SHP77 (cell line): ENCODE measurements around the gene XIRP2.
"Not testable (repeated sequence)": the region's sequence is repeated elsewhere in the genome, so short reads cannot be mapped to it uniquely, and the experiment has no call there.

Experiments
- DNase-seq, 2 experiments: peaks; one replicate each; lab custom pipeline; 2025; lab: John Stamatoyannopoulos, UW

Gene XIRP2

DNA sequence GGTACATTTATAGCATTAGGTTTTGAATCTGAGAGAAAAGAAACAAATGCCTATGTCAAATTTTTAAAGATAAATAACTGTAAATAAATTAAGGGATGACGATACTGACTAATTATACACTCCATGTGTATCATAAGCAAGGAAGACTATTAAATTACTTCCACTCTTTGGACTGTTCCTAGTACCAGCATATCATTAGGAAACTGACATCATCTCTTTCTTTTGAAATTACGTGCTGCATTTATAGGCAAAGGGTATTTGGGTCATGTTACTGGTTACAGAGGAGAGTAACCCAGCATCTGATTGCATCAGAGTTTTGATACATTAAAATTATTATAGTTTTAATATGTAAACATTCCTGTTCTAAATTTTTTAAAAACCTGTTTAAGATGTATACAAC, 309.7 kb downstream of the XIRP2 start:
- DNase-seq: no peak

DNA sequence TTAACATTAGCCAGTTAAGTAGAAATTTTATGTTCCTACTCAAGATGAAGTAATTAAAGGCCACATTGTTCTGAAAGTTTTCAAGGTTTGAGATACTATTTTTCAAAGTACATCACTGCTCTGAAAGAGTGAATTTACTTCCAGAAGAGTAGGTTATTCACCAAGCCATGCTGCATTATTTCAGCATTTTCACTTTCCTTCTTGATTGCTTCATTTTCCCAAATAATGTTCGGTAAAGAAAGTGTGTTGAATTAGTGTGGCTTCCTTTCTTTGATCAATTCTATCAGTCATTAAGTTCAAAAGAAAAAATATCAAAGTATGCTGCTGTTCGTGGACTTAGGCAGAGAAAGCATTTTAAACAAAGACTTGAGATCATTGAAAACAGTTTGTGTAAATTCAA, 310.3 kb downstream of the XIRP2 start:
- DNase-seq: no peak

DNA sequence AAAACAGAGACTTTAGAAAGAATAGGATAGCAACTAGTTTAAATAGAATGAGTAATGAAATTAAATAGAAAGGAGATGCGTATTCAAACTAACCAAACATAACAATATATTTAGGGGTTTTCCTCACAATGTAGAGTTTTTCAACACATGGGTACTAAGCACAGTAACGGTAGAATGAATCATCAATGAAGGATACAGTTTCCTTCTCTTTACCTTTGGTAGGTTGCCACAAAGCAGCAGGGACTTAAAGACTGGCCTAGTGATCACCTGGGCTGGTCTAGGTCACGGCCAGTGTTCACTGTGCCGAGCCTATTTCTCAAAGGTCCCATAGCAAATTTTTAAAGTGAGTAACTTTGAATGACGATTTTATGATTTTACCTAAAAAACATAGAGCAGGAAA, 311.7 kb downstream of the XIRP2 start:
- DNase-seq: no peak

DNA sequence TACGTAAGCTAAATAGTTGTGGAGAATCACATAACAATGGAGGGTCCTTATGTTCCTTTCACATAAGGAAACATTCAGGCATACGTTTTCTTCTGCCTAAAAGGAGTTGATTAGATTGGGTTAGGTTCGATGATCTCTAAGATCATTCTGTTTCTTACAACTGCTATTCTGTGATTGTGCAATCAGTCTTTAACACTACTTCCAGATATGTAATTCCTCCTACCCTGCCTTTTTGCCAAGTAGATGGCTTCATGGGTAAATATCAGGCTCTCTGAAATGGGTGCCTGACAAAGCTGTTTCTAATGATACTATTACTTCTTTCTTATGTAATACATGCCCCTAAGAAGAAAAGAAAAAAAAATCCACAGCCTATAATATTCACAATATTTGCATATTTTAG, 321.5 kb downstream of the XIRP2 start:
- DNase-seq: no peak

DNA sequence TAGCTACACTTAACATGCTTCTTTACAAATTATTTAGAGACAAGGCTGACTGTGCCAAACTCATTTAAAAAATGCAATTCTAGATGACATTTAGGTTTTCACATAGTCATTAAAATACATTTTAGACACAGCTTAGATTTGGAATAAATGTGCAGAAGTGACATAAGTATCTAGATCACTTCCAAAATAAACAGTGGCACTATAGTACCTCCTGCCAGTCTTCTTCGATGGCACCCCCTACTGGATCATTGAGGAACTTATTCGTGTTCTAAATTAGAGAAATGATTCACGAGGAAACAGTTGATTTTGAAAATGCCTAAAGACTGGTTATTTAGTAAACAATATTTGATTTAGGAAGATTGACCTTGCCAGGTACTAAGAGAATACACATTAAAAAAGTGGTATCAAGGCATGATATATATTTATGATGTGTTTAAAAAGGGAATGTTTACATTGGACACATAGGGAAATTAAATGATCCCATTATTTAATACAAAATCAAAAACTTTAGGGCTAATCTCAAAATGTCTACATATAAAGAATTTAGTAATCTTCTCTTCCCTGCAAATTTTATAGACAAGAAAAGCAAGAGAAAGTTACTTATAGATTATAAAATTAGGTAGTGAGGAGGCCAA, 323.9 kb downstream of the XIRP2 start:
- DNase-seq: peak; percentile 15 to 22

DNA sequence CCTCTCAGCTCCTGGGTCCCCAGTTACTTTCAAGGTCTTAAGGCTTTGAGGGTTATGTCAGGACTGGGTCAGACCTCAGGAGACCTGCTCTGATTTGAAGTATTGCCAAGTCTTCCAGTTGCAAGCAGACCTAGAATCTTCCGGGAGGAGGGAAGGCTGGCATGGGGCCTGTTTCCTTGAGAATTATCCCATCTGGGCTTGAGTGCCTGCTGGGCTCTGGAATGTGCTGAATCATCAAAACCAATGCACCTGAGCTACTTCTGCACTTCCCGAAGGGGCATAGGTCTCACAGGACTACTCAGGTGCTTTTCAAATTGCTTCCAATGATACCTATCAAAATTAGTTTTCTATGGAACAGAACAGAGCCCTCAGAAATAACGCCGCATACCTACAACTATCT, 327.3 kb downstream of the XIRP2 start:
- no peak for DNase-seq

DNA sequence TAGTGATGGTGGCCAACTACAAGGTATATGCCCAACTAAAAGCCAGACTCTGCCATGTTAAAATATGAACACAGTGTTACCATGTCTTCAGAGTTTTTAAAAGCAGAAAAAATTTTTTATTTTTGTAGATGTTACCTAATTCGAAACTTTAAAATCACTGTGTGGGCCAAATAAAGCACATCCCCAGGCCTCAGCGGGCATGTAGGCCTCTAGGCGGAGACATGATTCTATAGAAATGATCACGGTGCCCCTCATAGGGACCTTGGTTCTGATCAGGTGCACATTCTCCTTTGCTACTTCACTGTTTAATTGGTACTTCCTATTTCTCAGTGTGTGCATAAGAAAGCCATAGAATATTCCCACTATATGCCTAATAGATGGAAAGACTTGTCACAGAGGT, 349.2 kb downstream of the XIRP2 start:
- no peak for DNase-seq

DNA sequence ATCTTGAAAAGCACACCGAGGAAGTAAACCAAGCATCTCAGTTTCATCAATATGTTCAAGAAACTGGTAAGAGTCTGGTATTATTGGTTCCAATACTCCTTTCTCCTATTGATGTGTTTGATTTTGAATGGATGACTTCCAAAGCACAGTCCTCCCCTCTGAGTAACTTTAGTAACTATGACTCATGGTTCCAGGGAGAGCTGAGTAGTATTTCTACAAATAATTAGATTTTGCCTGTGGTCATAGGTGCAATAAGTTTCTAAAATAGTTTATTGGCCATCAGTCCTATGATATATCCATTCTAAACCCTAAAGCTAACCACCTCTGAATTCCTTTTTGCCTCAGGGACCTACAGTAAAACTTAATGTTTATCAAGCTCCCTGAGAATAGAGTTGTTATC, 352.4 kb downstream of the XIRP2 start:
- DNase-seq: no peak

DNA sequence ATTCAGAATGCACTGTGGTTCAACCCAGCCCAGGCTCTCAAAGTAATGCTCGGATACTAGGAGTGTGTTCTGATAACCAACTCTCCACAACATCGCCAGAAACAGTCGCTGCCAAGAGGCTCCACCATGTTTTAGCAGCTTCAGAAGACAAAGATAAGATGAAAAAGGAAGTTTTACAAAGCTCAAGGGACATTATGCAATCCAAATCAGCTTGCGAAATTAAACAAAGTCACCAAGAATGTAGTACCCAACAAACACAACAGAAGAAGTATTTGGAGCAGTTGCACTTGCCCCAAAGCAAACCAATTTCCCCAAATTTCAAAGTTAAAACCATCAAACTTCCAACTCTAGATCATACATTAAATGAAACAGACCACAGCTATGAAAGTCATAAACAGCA, 360.9 kb downstream of the XIRP2 start:
- no peak for DNase-seq

DNA sequence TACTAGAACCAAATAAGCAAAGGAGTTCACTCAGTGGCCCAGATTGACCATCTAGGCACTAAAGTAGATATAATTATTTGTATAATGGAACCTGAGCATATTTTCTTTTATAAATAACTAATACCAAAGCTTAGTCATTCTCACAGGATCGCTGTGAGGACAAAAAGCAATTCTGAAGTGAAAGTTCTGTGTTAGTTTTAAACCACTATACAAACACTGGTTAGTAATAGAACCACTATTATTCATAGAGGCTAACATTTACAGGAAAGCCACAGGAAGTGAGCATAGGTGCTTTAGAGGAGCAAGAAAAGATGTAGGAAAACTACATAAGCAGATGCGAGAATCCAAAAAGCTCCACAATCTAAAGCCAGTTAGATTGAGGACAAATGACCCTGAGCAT, 364.7 kb downstream of the XIRP2 start:
- no peak for DNase-seq

DNA sequence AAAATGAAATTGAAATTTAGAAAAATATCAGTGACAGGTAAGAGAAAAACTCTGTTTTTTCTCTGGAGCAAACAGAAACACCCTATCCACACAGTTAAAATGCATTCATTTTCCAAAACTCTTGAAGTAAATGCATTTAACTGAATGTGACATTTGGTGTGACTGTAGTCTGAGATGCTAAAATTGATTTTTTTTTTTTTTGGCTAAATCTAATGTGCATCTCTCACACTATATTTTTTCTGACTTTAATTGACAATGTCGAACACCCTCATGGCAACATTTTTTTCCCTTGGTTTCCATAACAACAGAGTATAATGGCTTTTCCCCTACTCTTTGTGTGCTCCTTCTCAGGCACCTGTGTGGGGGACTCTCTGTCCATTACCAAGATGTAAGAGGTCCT, 366.4 kb downstream of the XIRP2 start:
- no peak for DNase-seq

DNA sequence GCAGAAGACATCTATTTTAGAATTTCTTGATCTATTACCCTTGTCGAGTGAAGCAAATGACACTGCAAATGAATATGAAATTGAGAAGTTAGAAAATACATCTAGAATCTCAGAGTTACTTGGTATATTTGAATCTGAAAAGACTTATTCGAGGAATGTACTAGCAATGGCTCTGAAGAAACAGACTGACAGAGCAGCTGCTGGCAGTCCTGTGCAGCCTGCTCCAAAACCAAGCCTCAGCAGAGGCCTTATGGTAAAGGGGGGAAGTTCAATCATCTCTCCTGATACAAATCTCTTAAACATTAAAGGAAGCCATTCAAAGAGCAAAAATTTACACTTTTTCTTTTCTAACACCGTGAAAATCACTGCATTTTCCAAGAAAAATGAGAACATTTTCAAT, 370.4 kb downstream of the XIRP2 start:
- DNase-seq: no peak

DNA sequence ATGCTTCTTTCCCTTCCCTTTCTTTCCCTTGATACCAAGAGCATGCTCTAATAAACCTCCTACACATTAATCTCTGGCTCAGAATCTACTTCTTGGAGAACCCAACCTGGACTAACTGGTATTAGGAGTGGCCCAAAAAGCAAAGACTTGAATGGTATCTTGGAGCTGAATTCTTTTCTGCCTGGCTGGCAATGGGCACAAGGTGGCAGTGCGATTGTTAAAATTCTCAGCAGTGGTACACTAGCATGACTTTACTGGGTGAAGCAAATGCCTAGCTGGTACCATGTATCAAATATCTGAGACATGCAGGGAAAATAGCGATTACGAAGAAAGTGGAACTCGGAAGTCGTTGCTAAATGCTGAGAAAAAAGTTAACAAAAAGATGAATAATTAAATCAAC, 376.1 kb downstream of the XIRP2 start:
- DNase-seq: peak; percentile 2

DNA sequence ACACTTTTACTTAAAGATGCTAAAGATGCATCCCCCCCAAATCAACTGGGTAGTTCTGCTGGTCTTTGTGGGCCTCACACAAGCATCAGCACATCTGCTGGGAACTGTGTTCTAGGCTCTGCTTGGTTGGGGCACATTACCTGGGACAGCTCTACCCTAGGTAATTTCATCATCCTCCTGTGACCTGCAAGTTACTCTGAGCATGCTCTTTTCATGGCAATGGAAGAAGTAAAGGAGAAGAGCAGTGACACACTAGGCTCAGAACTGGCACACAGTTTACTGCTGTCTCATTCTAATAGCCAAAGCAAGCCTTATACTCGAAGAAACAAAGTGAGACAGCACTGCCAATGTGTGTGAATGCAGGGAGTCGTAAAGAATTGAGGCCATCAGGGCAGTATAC, 376.7 kb downstream of the XIRP2 start:
- DNase-seq: no peak

DNA sequence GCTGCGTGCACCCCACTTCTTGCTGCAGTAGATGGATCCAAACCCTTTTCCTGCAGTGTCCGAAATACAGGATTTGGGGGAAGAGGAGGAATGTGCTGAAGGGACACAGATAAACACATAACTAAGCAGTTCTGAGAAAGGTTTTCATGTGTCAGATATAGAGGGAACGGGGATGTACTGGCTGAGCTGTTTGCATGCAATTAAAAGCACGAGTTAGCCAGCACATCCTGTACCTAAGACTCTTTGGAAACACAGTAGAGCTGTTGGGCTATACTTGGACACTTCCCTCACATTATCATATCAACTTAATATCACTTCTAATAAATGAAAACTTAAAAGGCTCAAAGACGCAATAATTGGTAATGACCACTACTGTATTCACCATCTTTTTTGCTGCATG, 377.4 kb downstream of the XIRP2 start:
- no peak for DNase-seq

DNA sequence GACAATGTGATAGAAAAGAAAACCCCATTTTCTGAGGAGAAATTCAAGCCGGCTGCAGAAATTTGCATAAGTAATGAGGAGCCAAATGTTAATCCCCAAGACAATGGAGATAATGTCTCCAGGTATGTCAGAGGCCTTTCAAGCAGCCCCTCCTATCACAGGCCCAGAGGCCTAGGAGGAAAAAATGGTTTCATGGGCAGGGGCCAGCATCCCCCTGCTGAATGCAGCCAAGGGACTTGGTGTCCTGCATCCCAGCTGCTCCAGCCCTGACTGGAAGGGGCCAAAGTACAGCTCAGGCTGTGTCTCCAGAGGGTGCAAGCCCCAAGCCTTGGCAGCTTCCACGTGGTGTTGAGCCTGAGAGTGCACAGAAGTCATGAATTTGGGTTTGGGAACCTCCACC, 380.0 kb downstream of the XIRP2 start:
- not testable (repeated sequence) for DNase-seq

DNA sequence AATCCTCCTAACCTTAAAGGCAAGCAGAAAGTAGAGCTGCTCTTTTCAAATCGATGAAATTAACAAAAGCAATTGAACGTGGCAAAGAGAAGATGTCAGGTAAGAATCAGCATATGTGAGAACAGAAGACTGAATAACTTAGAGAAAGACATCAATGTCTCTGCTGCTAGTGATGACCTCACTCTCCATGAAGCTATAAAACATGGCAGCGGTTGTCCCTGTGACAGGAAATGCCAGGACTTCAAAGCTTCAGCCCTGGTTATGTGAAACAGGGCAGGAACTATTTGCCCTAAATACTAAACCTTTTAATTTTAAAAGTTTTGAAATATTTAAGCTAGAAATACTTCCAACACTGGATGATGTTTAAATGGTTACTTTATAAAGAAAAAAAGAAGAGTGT, 383.7 kb downstream of the XIRP2 start:
- DNase-seq: no peak

DNA sequence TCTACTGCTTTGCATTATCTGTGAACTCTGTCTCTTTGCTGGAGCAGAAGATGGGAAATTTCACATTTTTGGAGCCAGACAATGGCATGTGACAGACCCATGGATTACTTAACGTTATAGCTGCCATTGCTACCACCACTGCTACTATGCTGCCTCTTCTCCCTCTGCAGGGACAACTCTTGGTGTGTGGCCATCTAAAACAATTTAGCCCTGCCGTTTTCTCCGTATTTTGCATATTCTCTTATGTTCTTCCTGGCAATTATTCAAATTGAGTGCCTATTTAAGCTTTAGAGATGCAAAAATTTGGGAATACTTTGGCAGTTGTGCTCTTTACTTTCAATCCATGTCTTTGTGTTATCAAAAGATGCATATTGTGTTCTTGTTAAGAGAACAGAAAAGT, 386.8 kb downstream of the XIRP2 start:
- no peak for DNase-seq

DNA sequence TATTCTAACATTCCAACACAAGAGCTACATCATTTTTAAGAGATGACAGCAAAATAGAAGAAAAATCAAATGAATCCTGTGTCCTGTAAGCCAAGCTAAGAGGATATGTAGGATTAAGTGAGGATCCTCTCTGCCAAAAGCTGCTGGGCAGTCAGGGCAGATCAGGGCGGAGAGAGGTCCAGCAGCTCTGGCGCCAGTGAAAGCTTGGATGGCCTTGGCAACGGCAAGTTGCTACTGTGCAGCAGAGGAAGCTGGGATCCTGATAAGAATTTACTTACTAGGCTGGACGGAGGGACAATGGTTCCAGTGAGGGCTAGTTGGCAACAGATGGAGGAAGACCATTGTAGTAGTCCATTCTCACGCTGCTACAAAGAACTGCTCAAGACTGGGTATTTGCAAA, 391.5 kb downstream of the XIRP2 start:
- no peak for DNase-seq

DNA sequence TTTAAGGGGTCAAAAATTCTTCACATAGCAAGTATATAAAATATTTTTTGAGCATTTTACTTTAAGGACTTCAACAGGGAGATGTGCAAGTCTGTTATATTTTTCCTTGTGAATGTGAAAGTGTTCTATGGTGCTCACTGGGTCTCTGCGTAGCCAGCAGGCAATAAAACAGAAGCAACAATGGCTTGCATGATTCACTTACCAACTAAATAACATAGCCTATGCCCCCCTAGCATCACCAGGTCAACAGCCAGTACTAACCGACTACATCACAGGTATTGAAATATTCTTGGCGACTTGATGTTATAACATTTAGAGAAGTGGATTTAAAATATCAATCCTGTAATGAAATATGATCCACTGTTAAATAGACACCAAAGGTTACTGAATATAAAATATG, 398.9 kb downstream of the XIRP2 start:
- no peak for DNase-seq

DNA sequence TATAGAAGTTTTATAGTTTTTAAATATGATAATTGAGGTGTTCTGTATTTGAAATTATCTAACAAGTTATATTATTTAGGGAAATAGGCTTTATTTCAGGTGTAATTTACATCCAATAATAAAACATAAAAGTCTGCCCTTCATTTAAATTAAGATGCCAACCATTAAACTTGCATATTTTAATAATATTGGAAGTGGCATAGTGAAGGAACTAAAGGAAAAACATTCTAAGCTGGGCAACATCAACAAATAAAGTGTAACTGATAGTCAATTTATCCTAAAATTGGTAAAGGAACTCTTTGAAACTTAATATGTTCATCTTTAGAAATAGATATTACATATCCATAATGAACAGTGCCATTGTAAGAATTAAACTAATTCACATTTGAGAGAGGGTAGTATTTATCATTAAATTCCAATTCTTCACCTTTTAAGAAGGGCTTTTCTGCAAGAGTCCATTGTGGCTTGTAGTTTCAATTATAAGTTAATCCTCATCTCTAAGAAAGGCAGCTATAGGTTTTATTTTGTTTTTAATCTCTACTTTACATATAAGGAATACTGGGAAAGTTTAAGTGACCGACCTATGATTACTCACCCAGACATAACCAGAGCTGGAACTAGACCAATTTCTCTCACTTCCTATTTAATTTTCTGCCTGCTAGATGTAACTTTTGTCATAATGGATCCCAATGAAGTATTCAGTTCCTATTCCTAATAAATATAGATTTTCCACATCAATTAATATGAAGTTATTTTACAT, 401.6 kb downstream of the XIRP2 start:
- DNase-seq: no peak

DNA sequence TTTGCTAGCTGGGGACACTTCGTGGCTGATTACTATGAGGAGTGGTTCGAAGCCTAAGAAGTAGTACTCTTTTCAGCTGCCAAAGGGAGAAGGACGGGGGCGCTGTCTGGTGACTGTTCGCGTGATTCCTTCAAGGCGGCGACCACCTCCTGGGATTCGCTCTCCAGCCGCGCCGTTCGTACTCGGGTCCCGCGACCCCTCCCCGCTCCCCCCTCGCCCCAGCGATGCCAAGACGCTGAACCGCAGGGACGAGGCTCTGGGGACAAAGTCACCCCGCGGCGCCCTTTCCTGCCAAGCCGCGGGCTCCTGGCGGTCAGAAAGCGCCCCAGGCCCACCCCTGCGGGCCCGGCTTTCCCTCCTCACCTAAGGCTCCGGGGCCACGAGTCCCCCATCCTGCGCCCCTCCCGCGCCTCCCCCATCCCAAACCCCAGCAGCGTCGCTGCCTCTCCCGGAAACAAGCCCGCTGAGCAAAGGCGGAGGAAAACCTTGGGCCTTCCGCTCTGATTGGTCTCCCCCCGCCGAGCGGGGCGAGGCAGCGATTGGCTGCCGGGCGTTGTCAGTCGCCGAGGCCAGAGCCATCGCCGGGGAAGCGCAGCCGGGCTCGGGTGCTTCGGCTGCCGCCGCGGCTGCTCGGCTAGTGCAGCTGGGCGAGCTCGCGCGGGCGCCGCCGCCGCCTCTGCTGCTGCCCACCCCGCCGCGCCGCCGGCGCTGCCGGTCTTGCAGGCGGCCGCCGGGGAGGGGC, 404.3 kb downstream of the XIRP2 start, which contains the start of gene B3GALT1:
B3GALT1 (plus strand) TSS at position 572 of the 742 bp plus-strand sequence.
- DNase-seq: peak; percentile 42 to 78

DNA sequence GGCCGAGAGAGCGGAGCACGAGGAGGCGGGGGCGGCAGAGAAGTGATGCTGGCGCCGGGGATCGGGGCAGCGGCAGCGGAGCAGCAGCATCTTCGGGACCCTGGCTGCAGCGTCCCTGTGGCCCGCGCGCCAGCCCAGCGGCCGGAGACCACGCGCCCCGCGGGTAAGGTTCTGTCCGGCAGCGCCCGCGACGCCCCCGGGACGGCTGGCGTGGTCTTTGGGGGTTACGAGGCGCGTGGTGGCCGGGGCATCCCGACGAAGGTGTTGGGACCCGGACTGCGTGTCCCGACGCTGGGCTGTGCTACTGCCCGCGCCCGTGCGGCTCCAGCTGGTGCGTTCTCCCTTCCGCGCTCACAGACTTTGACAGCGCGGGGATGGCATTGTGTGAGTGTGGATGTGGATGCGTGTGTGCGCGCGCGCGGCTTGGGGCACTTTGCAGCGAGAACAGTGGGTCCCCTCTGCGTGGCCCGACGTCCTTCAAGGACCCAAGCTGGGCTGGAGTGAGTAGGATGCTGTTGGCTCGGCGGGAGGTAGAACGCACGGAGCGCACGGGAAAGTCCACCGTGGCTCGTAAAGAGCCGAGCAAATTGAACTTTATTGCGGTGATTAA, 405.0 kb downstream of the XIRP2 start:
- peak in 1 of 2 experiments; percentile 9 for DNase-seq
